HepG2 (cell line): ENCODE measurements around the gene SLCO3A1. TPM values are rescaled to one million over a fixed set of nuclear protein-coding genes. Genes with fewer than 3 reads are reported as not detected.

Experiments used
- FOSL2 ChIP-seq: sonication (generic); formaldehyde crosslinking; IDR thresholded peaks from 2 replicates; pipeline ENCODE4 v1.4.0; 2020; ENCODE audit warnings: missing genetic modification reagents
- GABPA ChIP-seq, 2 experiments: IDR thresholded peaks; 2 replicates each; pipeline ENCODE4 v1.6.1; 2011 to 2016; ENCODE audit warnings: low read depth in 2 of 2, low read length in 1 of 2, missing biosample characterization in 1 of 2, missing genetic modification characterization in 1 of 2
- HMG20A ChIP-seq: IDR thresholded peaks from 2 replicates; pipeline ENCODE4 v1.6.1; 2016; ENCODE audit warnings: borderline replicate concordance
- KDM6A ChIP-seq: IDR thresholded peaks from 2 replicates; pipeline ENCODE4 v1.6.1; 2016; ENCODE audit warnings: low read depth
- MAFK ChIP-seq, 2 experiments: IDR thresholded peaks in 1 of 2; conservative IDR thresholded peaks in 1 of 2; 2 replicates each; pipeline ENCODE4 v1.6.1; 2011; ENCODE audit warnings: improper control_type of control experiment in 2 of 2, low read length in 2 of 2
- NCOR1 ChIP-seq: fragments of 200-600 bp; sonication (generic); IDR thresholded peaks from 2 replicates; pipeline ENCODE4 v1.7.0; 2017; ENCODE audit warnings: antibody characterized with exemption, low read length, borderline replicate concordance
- NPAS2 ChIP-seq: sonication (generic); formaldehyde crosslinking; IDR thresholded peaks from 2 replicates; pipeline ENCODE4 v1.8.0; 2022; ENCODE audit warnings: mild to moderate bottlenecking, missing genetic modification reagents, borderline replicate concordance
- NR2F6 ChIP-seq, 2 experiments: IDR thresholded peaks; 2 replicates each; pipeline ENCODE4 v1.6.1; 2016; ENCODE audit warnings: antibody characterized with exemption in 1 of 2, mild to moderate bottlenecking in 1 of 2
- PHF8 ChIP-seq: sonication (generic); formaldehyde crosslinking; IDR thresholded peaks from 2 replicates; pipeline ENCODE4 v1.5.0; 2020; ENCODE audit warnings: missing genetic modification reagents
- POGZ ChIP-seq: sonication (generic); formaldehyde crosslinking; IDR thresholded peaks from 2 replicates; pipeline ENCODE4 v1.4.0; 2020; ENCODE audit warnings: mild to moderate bottlenecking, missing genetic modification reagents
- PPARG ChIP-seq: conservative IDR thresholded peaks from 2 replicates; pipeline ENCODE4 v1.6.1; 2016; ENCODE audit warnings: missing biosample characterization, missing genetic modification reagents
- REPIN1 ChIP-seq: sonication (generic); formaldehyde crosslinking; IDR thresholded peaks from 2 replicates; pipeline ENCODE4 v1.8.0; 2022; ENCODE audit warnings: missing genetic modification reagents, low read depth, mild to moderate bottlenecking, borderline replicate concordance
- TARDBP ChIP-seq: sonication (generic); formaldehyde crosslinking; IDR thresholded peaks from 2 replicates; pipeline ENCODE4 v1.8.0; 2022; ENCODE audit warnings: mild to moderate bottlenecking, missing genetic modification reagents
- U2AF2 ChIP-seq: fragments of 200-400 bp; formaldehyde crosslinking; IDR thresholded peaks from 2 replicates; pipeline ENCODE4 v1.6.1; 2017; ENCODE audit warnings: low read depth, mild to moderate bottlenecking, low read length
- YY1 ChIP-seq: IDR thresholded peaks from 2 replicates; pipeline ENCODE4 v1.6.1; 2011; ENCODE audit warnings: low read length, low read depth, moderate library complexity, mild to moderate bottlenecking; ENCODE audit not compliant: insufficient read depth, insufficient replicate concordance
- ZNF569 ChIP-seq: sonication (generic); formaldehyde crosslinking; IDR thresholded peaks from 2 replicates; pipeline ENCODE4 v1.5.0; 2020; ENCODE audit warnings: mild to moderate bottlenecking, missing genetic modification reagents, moderate library complexity, borderline replicate concordance
- ZNF605 ChIP-seq: sonication (generic); formaldehyde crosslinking; IDR thresholded peaks from 2 replicates; pipeline ENCODE4 v1.8.0; 2022; ENCODE audit warnings: mild to moderate bottlenecking, missing genetic modification reagents
- ZNF691 ChIP-seq: sonication (generic); formaldehyde crosslinking; IDR thresholded peaks from 2 replicates; pipeline ENCODE4 v1.4.0; 2020; ENCODE audit warnings: missing genetic modification reagents, low read depth, mild to moderate bottlenecking, borderline replicate concordance
- ZNF792 ChIP-seq: IDR thresholded peaks from 2 replicates; pipeline ENCODE4 v1.6.1; 2016
- ZSCAN22 ChIP-seq: sonication (generic); formaldehyde crosslinking; IDR thresholded peaks from 2 replicates; pipeline ENCODE4 v1.4.0; 2020; ENCODE audit warnings: mild to moderate bottlenecking, missing genetic modification reagents
- ZSCAN29 ChIP-seq: sonication (generic); formaldehyde crosslinking; conservative IDR thresholded peaks from 2 replicates; pipeline ENCODE4 v1.4.0; 2020; ENCODE audit warnings: mild to moderate bottlenecking, missing genetic modification reagents
- polyA plus RNA-seq, 8 experiments: library from polyadenylated mRNA; depleted of rRNA in 3 of 8; stranded (reverse) in 7 of 8; unstranded in 1 of 8; fragments of >200 nt; fragmentation: Illumina TruSeq in 4 of 8; extraction: Trizol in 4 of 8; gene quantifications; 2 replicates each; pipeline versions ENCODE4 v1.2.1 to v1.2.3, GENCODE V29; 2011 to 2016; ENCODE audit warnings: low read depth in 4 of 8, missing spikeins in 1 of 8, mixed read lengths in 1 of 8; ENCODE audit not compliant: insufficient read depth in 1 of 8
- total RNA-seq, 5 experiments: library from RNA; depleted of rRNA; stranded (reverse); fragments of >200 nt; fragmentation: Illumina TruSeq; extraction: Trizol; gene quantifications; 2 replicates each; pipeline ENCODE4 v1.2.3, GENCODE V29; 2016; ENCODE audit warnings: low read depth in 1 of 5
- TF ChIP-seq, protein P1 (sequence below): IDR thresholded peaks from 2 replicates; pipeline ENCODE4 v1.6.1; 2012; ENCODE audit warnings: inconsistent platforms
- TF ChIP-seq, protein P2 (sequence below): sonication (generic); formaldehyde crosslinking; IDR thresholded peaks from 2 replicates; pipeline ENCODE4 v1.5.0; 2020; ENCODE audit warnings: missing genetic modification reagents
- TF ChIP-seq, protein P3 (sequence below): sonication (generic); formaldehyde crosslinking; IDR thresholded peaks from 2 replicates; pipeline ENCODE4 v1.4.0; 2020; ENCODE audit warnings: mild to moderate bottlenecking, missing genetic modification reagents, borderline replicate concordance
- TF ChIP-seq, protein P4 (sequence below): conservative IDR thresholded peaks from 2 replicates; pipeline ENCODE4 v1.6.1; 2018; ENCODE audit warnings: missing genetic modification reagents

SLCO3A1 gene
- total and polyA plus RNA-seq, 2 of the 13 experiments (the other 11 are each of a cell fraction or from before 2014, with no cell fraction given): 0.02 TPM; not detected in 1

GRCh38 chr15:92164327-92165000 is 311.0 kb downstream of the SLCO3A1 start (continued):
- TF ChIP-seq HMG20A (peak; percentile 49; the same call in 1 of the 2 replicates), YY1 (peak; percentile 23), NCOR1 (peak; percentile 91; the same call in 1 of the 2 replicates), ZNF691 (CRISPR knock-in tag) (peak; percentile 40; the same call in 1 of the 2 replicates), ZSCAN22 (CRISPR knock-in tag) (0 out of 2 replicates have a peak, but pooled peaks have one; percentile 60), REPIN1 (CRISPR knock-in tag) (peak; percentile 75; the same call in 1 of the 2 replicates), GABPA (IDR thresholded peaks at IDR 0.05; ENCODE audit: low read depth, low read length) (no peak), GABPA (CRISPR knock-in tag; IDR thresholded peaks at IDR 0.05; ENCODE audit: low read depth) (no peak), MAFK (conservative IDR thresholded peaks at IDR 0.05 in 1 of 2, IDR thresholded peaks at IDR 0.05 in 1 of 2; ENCODE audit: low read length in 2 of 2) (peak; percentile 9 to 24; a peak in 1 of 4 replicates), NPAS2 (CRISPR knock-in tag) (no peak), ZNF792 (CRISPR knock-in tag) (no peak), NR2F6 (IDR thresholded peaks at IDR 0.05) (peak; percentile 90), NR2F6 (CRISPR knock-in tag; IDR thresholded peaks at IDR 0.05) (peak; percentile 86), FOSL2 (CRISPR knock-in tag) (peak; percentile 25; the same call in 1 of the 2 replicates), PHF8 (CRISPR knock-in tag) (peak; percentile 47), ZSCAN29 (CRISPR knock-in tag) (0 out of 2 replicates have a peak, but pooled peaks have one; percentile 34), PPARG (CRISPR knock-in tag) (peak; percentile 55; the same call in 1 of the 2 replicates), KDM6A (CRISPR knock-in tag) (peak; percentile 70; the same call in 1 of the 2 replicates), POGZ (peak; percentile 74; the same call in 1 of the 2 replicates), U2AF2 (no peak), TARDBP (CRISPR knock-in tag) (peak; percentile 59), ZNF605 (0 out of 2 replicates have a peak, but pooled peaks have one; percentile 32), ZNF569 (CRISPR knock-in tag) (no peak)
- TF ChIP-seq, protein P1, sequence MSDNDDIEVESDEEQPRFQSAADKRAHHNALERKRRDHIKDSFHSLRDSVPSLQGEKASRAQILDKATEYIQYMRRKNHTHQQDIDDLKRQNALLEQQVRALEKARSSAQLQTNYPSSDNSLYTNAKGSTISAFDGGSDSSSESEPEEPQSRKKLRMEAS: peak; percentile 81
- TF ChIP-seq, protein P2, sequence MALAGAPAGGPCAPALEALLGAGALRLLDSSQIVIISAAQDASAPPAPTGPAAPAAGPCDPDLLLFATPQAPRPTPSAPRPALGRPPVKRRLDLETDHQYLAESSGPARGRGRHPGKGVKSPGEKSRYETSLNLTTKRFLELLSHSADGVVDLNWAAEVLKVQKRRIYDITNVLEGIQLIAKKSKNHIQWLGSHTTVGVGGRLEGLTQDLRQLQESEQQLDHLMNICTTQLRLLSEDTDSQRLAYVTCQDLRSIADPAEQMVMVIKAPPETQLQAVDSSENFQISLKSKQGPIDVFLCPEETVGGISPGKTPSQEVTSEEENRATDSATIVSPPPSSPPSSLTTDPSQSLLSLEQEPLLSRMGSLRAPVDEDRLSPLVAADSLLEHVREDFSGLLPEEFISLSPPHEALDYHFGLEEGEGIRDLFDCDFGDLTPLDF (CRISPR knock-in tag): no peak
- TF ChIP-seq, protein P3, sequence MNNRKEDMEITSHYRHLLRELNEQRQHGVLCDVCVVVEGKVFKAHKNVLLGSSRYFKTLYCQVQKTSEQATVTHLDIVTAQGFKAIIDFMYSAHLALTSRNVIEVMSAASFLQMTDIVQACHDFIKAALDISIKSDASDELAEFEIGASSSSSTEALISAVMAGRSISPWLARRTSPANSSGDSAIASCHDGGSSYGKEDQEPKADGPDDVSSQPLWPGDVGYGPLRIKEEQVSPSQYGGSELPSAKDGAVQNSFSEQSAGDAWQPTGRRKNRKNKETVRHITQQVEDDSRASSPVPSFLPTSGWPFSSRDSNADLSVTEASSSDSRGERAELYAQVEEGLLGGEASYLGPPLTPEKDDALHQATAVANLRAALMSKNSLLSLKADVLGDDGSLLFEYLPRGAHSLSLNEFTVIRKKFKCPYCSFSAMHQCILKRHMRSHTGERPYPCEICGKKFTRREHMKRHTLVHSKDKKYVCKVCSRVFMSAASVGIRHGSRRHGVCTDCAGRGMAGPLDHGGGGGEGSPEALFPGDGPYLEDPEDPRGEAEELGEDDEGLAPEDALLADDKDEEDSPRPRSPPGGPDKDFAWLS (CRISPR knock-in tag): no peak
- TF ChIP-seq, protein P4, sequence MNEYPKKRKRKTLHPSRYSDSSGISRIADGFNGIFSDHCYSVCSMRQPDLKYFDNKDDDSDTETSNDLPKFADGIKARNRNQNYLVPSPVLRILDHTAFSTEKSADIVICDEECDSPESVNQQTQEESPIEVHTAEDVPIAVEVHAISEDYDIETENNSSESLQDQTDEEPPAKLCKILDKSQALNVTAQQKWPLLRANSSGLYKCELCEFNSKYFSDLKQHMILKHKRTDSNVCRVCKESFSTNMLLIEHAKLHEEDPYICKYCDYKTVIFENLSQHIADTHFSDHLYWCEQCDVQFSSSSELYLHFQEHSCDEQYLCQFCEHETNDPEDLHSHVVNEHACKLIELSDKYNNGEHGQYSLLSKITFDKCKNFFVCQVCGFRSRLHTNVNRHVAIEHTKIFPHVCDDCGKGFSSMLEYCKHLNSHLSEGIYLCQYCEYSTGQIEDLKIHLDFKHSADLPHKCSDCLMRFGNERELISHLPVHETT (CRISPR knock-in tag): no peak
